CD4-positive, alpha-beta T cell (primary cell): ENCODE results near the gene CREB3L2. TPM values are rescaled to one million over a fixed set of nuclear protein-coding genes. Genes with fewer than 3 reads are reported as not detected.

Experiments used
- ATAC-seq: fragments of 200-7000 bp; cut with Tn5 transposase; one replicate; pipeline ENCODE4 v1.10.0; 2022; ENCODE audit warnings: mild to moderate bottlenecking; ENCODE audit not compliant: poor library complexity
- CTCF ChIA-PET: fragments of 350-600 bp; sonication (Branson Sonifier 250); formaldehyde crosslinking; loops from one replicate; lab custom pipeline; 2021; ENCODE audit warnings: antibody characterized with exemption, inconsistent platforms; lab: Charles Lee
- POLR2A ChIA-PET: fragments of 350-600 bp; sonication (Branson Sonifier 250); formaldehyde crosslinking; loops from one replicate; lab custom pipeline; 2021; ENCODE audit warnings: antibody characterized with exemption, inconsistent platforms; lab: Charles Lee
- DNase-seq, 14 experiments: peaks; one replicate each; pipeline ENCODE4 v3.0.0-alpha.2; 2013 to 2020; ENCODE audit warnings: mixed read lengths in 2 of 14
- H3K27ac ChIP-seq, 2 donors: one replicate each; pipeline versions ENCODE4 v1.5.1 to v1.7.0; 2013; ENCODE audit warnings: low read length in 2 of 2, low read depth in 1 of 2, mild to moderate bottlenecking in 1 of 2
- H3K27me3 ChIP-seq, 2 experiments: 1 replicate in 1 of 2; 2 replicates in 1 of 2; pipeline versions ENCODE4 v1.6.1 to v1.7.0; 2013; ENCODE audit warnings: low read length in 2 of 2, control low read depth in 1 of 2, mild to moderate bottlenecking in 1 of 2, moderate library complexity in 1 of 2; ENCODE audit not compliant: insufficient read depth in 2 of 2, control insufficient read depth in 1 of 2
- H3K36me3 ChIP-seq: one replicate; pipeline ENCODE4 v1.6.1; 2013; ENCODE audit warnings: low read length, control low read depth; ENCODE audit not compliant: insufficient read depth
- H3K4me1 ChIP-seq: one replicate; pipeline ENCODE4 v1.6.1; 2013; ENCODE audit warnings: low read length, control low read depth; ENCODE audit not compliant: insufficient read depth
- H3K4me3 ChIP-seq: one replicate; pipeline ENCODE4 v1.5.1; 2013; ENCODE audit warnings: mild to moderate bottlenecking, low read length, moderate library complexity
- H3K9me3 ChIP-seq, 2 experiments: 1 replicate in 1 of 2; 2 replicates in 1 of 2; pipeline versions ENCODE4 v1.6.1 to v1.7.0; 2013; ENCODE audit warnings: low read length in 2 of 2, mild to moderate bottlenecking in 2 of 2, control low read depth in 1 of 2, moderate library complexity in 1 of 2; ENCODE audit not compliant: control insufficient read depth in 1 of 2, insufficient read depth in 1 of 2
- H3K27ac Mint-ChIP-seq: one replicate; pipeline ENCODE4 v1.8.0; 2020; ENCODE audit warnings: mixed read lengths
- H3K27me3 Mint-ChIP-seq: one replicate; pipeline ENCODE4 v1.8.0; 2021; ENCODE audit warnings: mixed read lengths
- H3K36me3 Mint-ChIP-seq: one replicate; pipeline ENCODE4 v1.8.0; 2021; ENCODE audit warnings: low read depth, mixed read lengths
- H3K4me1 Mint-ChIP-seq: one replicate; pipeline ENCODE4 v1.8.0; 2021; ENCODE audit warnings: low read depth, mixed read lengths
- H3K4me3 Mint-ChIP-seq: one replicate; pipeline ENCODE4 v1.8.0; 2020; ENCODE audit warnings: mild to moderate bottlenecking, mixed read lengths
- H3K9me3 Mint-ChIP-seq: one replicate; pipeline ENCODE4 v1.8.0; 2020; ENCODE audit warnings: mixed read lengths
- intact Hi-C, 2 experiments: fragments of 100-400 bp; cut with DNase I in 1 of 2; cut with micrococcal nuclease in 1 of 2; formaldehyde crosslinking; loops; one replicate each; pipeline versions ENCODE4 v1.15.1 to v1.9.0; 2023 to 2025; cut with DNase I, micrococcal nuclease
- total RNA-seq, 174 experiments: library from RNA in 2 of 174; stranded (reverse) in 2 of 174; gene quantifications; one replicate each; pipeline ENCODE4 v1.2.3 and lab custom pipeline; 2021 to 2026
- TF ChIP-seq, protein P1 (sequence below): fragments of 200-600 bp; IDR thresholded peaks from one replicate; pipeline ENCODE4 v1.8.0; 2022; ENCODE audit warnings: antibody characterized with exemption, mild to moderate bottlenecking

Gene CREB3L2
- total RNA-seq, 2 experiments from 2014 or later, result 11.7 to 12.9 TPM

DNA sequence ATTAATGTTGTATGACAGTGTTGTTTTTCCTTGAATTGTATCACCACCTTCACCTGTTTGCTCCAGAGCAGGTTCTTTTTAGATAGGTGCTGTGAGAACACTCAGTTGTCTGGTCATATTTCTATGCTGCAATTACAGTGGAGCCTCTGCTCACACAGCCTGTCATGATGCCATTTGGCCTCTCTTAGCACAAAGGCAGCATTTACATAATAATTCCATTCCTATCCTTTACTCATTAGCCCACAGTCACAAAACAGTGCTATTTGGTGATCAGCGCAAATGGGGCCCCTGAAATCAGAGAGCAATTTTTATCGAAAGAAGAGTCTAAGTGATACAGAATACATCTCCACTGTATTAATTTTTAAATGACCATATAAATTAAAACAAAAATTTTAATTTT lies 141.3 kb downstream of the CREB3L2 start:
- H3K4me3 Mint-ChIP-seq, result no peak overlapping the region
- peaks cover 5% of the 10 kb centered on the region for H3K9me3 Mint-ChIP-seq
- no peaks in the 10 kb centered on the region for H3K36me3 ChIP-seq
- H3K4me1 ChIP-seq, result no peaks in the 10 kb centered on the region
- no peak for ATAC-seq
- H3K27me3 Mint-ChIP-seq, result no peaks in the 10 kb centered on the region
- H3K4me3 ChIP-seq, result no peak overlapping the region
- intact Hi-C loops, result no loop called here
- H3K27ac ChIP-seq, result no peak overlapping the region
- ChIA-PET POLR2A (no interaction called here), CTCF (no interaction called here)
- peaks cover 8% of the 10 kb centered on the region for H3K36me3 Mint-ChIP-seq
- H3K9me3 ChIP-seq, result no peaks in the 10 kb centered on the region
- no peaks in the 10 kb centered on the region for H3K4me1 Mint-ChIP-seq
- TF ChIP-seq, protein P1, sequence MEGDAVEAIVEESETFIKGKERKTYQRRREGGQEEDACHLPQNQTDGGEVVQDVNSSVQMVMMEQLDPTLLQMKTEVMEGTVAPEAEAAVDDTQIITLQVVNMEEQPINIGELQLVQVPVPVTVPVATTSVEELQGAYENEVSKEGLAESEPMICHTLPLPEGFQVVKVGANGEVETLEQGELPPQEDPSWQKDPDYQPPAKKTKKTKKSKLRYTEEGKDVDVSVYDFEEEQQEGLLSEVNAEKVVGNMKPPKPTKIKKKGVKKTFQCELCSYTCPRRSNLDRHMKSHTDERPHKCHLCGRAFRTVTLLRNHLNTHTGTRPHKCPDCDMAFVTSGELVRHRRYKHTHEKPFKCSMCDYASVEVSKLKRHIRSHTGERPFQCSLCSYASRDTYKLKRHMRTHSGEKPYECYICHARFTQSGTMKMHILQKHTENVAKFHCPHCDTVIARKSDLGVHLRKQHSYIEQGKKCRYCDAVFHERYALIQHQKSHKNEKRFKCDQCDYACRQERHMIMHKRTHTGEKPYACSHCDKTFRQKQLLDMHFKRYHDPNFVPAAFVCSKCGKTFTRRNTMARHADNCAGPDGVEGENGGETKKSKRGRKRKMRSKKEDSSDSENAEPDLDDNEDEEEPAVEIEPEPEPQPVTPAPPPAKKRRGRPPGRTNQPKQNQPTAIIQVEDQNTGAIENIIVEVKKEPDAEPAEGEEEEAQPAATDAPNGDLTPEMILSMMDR, result no peak
- DNase-seq, result no peak
- H3K27ac Mint-ChIP-seq, result no peak overlapping the region
- H3K27me3 ChIP-seq, result no peaks in the 10 kb centered on the region

GRCh38 chr7:137853053-137853452 lies 148.8 kb downstream of the CREB3L2 start:
- Mint-ChIP-seq H3K36me3 (no peaks in the 10 kb centered on the region), H3K9me3 (no peaks in the 10 kb centered on the region), H3K4me3 (no peak overlapping the region), H3K27me3 (peaks cover 36% of the 10 kb centered on the region), H3K27ac (no peak overlapping the region), H3K4me1 (no peaks in the 10 kb centered on the region)
- intact Hi-C loops, result no loop called here
- H3K27ac ChIP-seq, result no peak overlapping the region
- POLR2A ChIA-PET, result no interaction called here
- H3K4me3 ChIP-seq, result no peak overlapping the region
- no peaks in the 10 kb centered on the region for H3K36me3 ChIP-seq
- no peak for DNase-seq
- no peak for ATAC-seq
- no peaks in the 10 kb centered on the region for H3K9me3 ChIP-seq
- H3K4me1 ChIP-seq, result no peaks in the 10 kb centered on the region
- H3K27me3 ChIP-seq, result peaks cover 6 to 10% of the 10 kb centered on the region in 2 experiments
- CTCF ChIA-PET, result no interaction called here
- TF ChIP-seq, protein P1, result no peak

DNA sequence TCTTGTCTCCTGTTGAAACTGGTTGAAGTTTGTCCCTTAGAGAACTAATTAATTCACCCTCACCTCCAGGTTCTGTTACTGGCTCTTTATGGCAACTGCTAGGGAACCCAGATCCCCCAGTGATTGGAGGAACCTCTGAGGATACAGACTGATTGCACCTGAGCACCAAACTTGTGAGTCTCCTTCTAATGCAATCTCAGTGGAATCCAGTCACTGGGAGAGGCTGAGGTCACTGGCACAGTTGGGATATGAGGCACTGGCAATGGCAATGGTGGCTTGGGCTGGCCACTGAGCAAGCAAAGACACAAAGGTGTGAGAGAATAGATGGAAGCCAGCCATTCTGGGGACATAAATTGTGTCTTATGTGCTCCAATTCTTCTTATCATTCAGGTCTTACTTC lies 149.8 kb downstream of the CREB3L2 start:
- H3K27ac ChIP-seq, result no peak overlapping the region
- peaks cover 13 to 20% of the 10 kb centered on the region in 2 experiments for H3K27me3 ChIP-seq
- ChIA-PET POLR2A (no interaction called here), CTCF (no interaction called here)
- no peaks in the 10 kb centered on the region for H3K36me3 ChIP-seq
- TF ChIP-seq, protein P1, result no peak
- H3K36me3 Mint-ChIP-seq, result no peaks in the 10 kb centered on the region
- H3K9me3 Mint-ChIP-seq, result no peaks in the 10 kb centered on the region
- no peak overlapping the region for H3K4me3 ChIP-seq
- no peak overlapping the region for H3K4me3 Mint-ChIP-seq
- peaks cover 0 to 4% of the 10 kb centered on the region in 2 experiments for H3K9me3 ChIP-seq
- ATAC-seq (no peak), DNase-seq (no peak)
- no peak overlapping the region for H3K27ac Mint-ChIP-seq
- H3K27me3 Mint-ChIP-seq, result peaks cover 44% of the 10 kb centered on the region
- no peaks in the 10 kb centered on the region for H3K4me1 Mint-ChIP-seq
- intact Hi-C loops, result no loop called here
- peaks cover 4% of the 10 kb centered on the region for H3K4me1 ChIP-seq
